ENCODE measurements around the gene ZC3H18. TPM values are rescaled to one million over a fixed set of nuclear protein-coding genes. Genes with fewer than 3 reads are reported as not detected.

The ZC3H18 gene
- total RNA-seq, 1 donor from 2014 or later, result 18.4 TPM

DNA sequence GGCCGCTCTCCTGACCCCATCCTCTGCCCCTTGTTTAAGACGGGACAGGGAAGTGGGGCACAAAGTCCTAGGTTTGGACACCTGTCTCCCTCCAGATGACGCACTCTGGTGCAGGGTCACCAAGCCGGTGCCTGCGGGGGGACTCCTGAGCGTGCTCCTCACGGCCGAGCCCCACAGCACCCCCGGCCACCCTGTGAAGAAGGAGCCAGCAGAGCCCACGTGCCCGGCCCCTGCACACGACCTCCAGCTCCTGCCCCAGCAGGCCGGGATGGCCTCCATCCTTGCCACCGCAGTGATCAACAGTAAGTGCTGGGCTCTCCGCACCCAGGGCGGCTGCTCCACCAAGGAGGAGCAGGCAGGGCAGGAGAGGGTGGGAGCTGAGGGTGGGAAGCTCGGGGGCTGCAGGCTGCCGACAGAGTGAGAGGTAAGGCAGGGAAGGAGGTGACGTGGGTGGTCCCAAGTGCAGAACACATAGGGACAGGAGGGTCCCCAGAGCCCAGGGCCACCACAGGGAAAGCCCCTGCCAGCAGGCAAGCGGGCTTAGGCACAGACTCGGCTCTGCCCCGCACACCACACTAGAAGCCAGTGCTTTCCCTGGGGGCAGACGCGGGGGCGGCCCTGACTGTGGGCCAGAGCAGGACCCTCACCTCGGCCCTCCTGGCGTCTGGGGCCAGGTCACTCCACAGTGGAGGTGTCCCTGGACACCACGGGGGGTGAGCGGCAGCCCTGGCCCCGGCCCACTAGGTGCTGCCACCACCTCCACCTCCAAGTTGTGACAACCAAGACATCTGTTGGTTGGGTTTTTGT lies 42.1 kb upstream of the ZC3H18 start:
- no peak overlapping the region for H3K4me3 ChIP-seq
- peaks cover 0 to 5% of the 10 kb centered on the region in 2 donors for H3K36me3 ChIP-seq
- TF ChIP-seq POLR2AphosphoS5 (IDR thresholded peaks at IDR 0.05; ENCODE audit: insufficient read depth in 1 of 2, low read depth in 1 of 2), result no peak
- TF ChIP-seq, protein P1, sequence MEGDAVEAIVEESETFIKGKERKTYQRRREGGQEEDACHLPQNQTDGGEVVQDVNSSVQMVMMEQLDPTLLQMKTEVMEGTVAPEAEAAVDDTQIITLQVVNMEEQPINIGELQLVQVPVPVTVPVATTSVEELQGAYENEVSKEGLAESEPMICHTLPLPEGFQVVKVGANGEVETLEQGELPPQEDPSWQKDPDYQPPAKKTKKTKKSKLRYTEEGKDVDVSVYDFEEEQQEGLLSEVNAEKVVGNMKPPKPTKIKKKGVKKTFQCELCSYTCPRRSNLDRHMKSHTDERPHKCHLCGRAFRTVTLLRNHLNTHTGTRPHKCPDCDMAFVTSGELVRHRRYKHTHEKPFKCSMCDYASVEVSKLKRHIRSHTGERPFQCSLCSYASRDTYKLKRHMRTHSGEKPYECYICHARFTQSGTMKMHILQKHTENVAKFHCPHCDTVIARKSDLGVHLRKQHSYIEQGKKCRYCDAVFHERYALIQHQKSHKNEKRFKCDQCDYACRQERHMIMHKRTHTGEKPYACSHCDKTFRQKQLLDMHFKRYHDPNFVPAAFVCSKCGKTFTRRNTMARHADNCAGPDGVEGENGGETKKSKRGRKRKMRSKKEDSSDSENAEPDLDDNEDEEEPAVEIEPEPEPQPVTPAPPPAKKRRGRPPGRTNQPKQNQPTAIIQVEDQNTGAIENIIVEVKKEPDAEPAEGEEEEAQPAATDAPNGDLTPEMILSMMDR (IDR thresholded peaks at IDR 0.05), result no peak
- TF ChIP-seq POLR2A (IDR thresholded peaks at IDR 0.05), result no peak
- H3K4me1 ChIP-seq, result peaks cover 47% of the 10 kb centered on the region
- intact Hi-C loops (cut with DNase I), result loop anchor here (2.0 kb wide), 1 partner anchor 85 kb away; no protein-coding TSS in a partner anchor
- DNase-seq (ENCODE audit: extremely low spot score in 2 of 2), result no peak
- H3K27ac ChIP-seq, result no peak overlapping the region
- no peaks in the 10 kb centered on the region for H3K9me3 ChIP-seq
- no peaks in the 10 kb centered on the region for H3K27me3 ChIP-seq

DNA sequence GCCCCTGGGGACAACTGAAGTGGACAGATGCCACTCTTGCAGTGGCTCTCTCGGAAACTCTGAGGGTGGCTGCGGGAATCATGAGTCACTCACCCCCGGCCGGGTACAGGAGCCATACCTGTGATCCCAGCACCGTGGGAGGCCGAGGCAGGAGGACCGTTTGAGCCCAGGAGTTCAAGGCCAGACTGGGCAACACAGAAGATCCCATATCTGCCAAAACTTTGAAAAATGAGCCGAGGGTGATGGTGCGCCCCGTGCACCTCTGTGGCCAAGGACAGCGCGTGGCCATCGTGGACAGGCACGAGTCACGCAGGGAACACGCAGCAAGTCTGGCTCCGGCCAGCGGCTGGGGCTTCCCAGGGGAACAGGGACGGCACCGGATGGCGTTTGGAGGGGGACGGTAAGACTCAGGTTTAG lies 41.3 kb upstream of the ZC3H18 start:
- Histone ChIP-seq H3K4me1 (peaks cover 45% of the 10 kb centered on the region), H3K27me3 (no peaks in the 10 kb centered on the region), H3K27ac (no peak overlapping the region), H3K4me3 (no peak overlapping the region), H3K36me3 (peaks cover 0 to 5% of the 10 kb centered on the region in 2 donors), H3K9me3 (no peaks in the 10 kb centered on the region)
- DNase-seq (ENCODE audit: extremely low spot score in 2 of 2), result no peak
- intact Hi-C loops (cut with DNase I), result no loop called here
- no peak for TF ChIP-seq POLR2AphosphoS5 (IDR thresholded peaks at IDR 0.05; ENCODE audit: insufficient read depth in 1 of 2, low read depth in 1 of 2)

DNA sequence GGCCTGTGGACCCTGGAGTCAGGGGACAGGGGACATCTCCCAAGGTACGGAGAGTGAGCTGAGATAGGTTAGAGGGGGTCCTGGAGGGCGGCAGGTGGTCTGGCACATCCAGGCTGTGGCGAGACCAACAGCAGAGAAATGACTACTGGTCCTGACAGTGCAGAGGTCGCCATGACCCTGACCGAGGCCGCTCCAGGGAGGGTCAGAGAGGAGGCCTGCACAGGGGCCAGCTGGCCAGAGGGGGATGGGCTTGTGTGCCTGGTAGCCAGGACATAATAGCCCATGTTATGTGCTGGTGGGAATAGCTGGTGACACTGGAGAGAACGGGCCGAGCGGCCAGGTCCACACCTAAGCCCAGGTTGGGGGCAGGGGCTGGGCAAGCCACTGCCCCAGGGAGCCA lies 40.6 kb upstream of the ZC3H18 start:
- Histone ChIP-seq H3K4me1 (peaks cover 45% of the 10 kb centered on the region), H3K9me3 (no peaks in the 10 kb centered on the region), H3K27ac (no peak overlapping the region), H3K27me3 (no peaks in the 10 kb centered on the region), H3K4me3 (no peak overlapping the region), H3K36me3 (peaks cover 0 to 5% of the 10 kb centered on the region in 2 donors)
- no peak for TF ChIP-seq POLR2A (IDR thresholded peaks at IDR 0.05)
- TF ChIP-seq, protein P1 (IDR thresholded peaks at IDR 0.05), result no peak
- TF ChIP-seq POLR2AphosphoS5 (IDR thresholded peaks at IDR 0.05; ENCODE audit: insufficient read depth in 1 of 2, low read depth in 1 of 2), result no peak
- intact Hi-C loops (cut with DNase I), result no loop called here
- no peak for DNase-seq (ENCODE audit: extremely low spot score in 2 of 2)

DNA sequence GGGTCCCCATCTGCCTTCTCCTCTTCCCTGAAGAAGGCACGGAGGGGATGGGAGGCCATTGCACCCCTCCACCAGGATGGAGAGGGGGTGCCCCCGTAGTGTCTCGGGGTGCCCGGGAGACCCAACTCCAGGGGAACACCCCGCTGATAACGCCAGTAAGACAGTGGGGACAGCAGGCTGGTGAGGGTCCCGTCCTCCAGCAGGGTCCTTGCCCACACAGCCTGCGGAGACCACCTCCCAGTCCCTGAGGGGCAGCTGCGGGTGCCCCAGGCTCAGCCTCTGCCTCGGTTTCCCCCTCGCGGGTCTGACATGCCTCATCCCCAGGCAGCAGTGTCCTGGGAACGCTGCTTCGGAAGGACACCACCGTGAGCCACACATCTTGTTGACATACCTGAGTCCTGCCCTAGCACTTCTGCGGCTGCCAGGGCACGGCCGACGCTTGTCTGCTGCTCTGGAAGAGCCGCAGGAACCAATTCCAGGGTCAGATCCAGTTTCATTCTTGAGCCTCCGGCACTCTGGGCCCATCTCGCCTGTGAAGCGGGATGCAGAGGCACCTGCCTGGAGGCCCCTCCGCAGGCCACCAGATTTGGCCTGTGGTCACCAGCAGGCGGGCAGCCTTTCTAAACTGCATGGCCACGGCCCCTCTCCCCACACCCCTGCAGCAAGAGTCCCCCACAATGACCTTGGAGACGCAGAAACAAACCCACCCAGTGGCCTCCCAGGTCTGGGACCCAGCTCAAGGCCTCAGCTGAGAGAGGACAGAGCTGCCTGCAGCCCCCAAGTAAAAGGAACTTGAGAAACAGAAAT lies 39.9 kb upstream of the ZC3H18 start:
- no peak overlapping the region for H3K27ac ChIP-seq
- no peak for DNase-seq (ENCODE audit: extremely low spot score in 2 of 2)
- H3K27me3 ChIP-seq, result no peaks in the 10 kb centered on the region
- intact Hi-C loops (cut with DNase I), result no loop called here
- no peaks in the 10 kb centered on the region for H3K9me3 ChIP-seq
- H3K4me3 ChIP-seq, result no peak overlapping the region
- TF ChIP-seq POLR2AphosphoS5 (IDR thresholded peaks at IDR 0.05; ENCODE audit: insufficient read depth in 1 of 2, low read depth in 1 of 2) (no peak), POLR2A (IDR thresholded peaks at IDR 0.05) (no peak)
- TF ChIP-seq, protein P1 (IDR thresholded peaks at IDR 0.05), result no peak
- peaks cover 45% of the 10 kb centered on the region for H3K4me1 ChIP-seq
- peaks cover 0 to 5% of the 10 kb centered on the region in 2 donors for H3K36me3 ChIP-seq

DNA sequence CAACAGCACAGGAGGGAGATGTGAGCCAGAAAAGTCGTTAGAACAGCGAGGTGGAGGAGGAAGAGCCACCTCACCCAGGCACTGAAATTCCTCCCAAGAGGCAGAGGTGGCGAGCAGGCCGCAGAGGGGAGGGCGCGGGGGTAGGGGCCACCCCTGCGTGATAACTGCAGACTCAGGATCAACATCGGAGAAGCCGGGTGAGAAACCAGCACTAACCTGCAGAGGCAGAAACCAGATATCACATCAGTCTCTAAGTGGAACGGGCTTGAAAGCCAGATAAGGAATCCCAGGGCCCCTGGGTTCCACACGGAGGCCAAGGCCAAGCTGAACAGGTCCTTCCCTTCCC lies 39.4 kb upstream of the ZC3H18 start:
- intact Hi-C loops (cut with DNase I), result no loop called here
- TF ChIP-seq POLR2A (IDR thresholded peaks at IDR 0.05) (no peak), POLR2AphosphoS5 (IDR thresholded peaks at IDR 0.05; ENCODE audit: insufficient read depth in 1 of 2, low read depth in 1 of 2) (no peak)
- TF ChIP-seq, protein P1 (IDR thresholded peaks at IDR 0.05), result no peak
- H3K4me1 ChIP-seq, result peaks cover 44% of the 10 kb centered on the region
- no peak overlapping the region for H3K4me3 ChIP-seq
- peaks cover 0 to 5% of the 10 kb centered on the region in 2 donors for H3K36me3 ChIP-seq
- H3K9me3 ChIP-seq, result no peaks in the 10 kb centered on the region
- DNase-seq (ENCODE audit: extremely low spot score in 2 of 2), result no peak
- no peak overlapping the region for H3K27ac ChIP-seq
- no peaks in the 10 kb centered on the region for H3K27me3 ChIP-seq
